ENCODE data around the gene OSBPL8.
A peak's percentile ranks its signal among the peaks of the same experiment; 100 is the strongest.
"Not testable (repeated sequence)": the region's sequence is repeated elsewhere in the genome, so short reads cannot be mapped to it uniquely, and the experiment has no call there.

The OSBPL8 gene

GRCh38 chr12:76413121-76413520 is 146.4 kb downstream of the OSBPL8 start:
- DNase-seq (ENCODE audit: low spot score): no peak

- DNase-seq (ENCODE audit: low spot score): no peak
These were observed 148.8 kb downstream of the OSBPL8 start for GRCh38 chr12:76410781-76411180.

- DNase-seq (ENCODE audit: low spot score): no peak
These were observed 149.2 kb downstream of the OSBPL8 start for GRCh38 chr12:76410371-76410770.

GRCh38 chr12:76409074-76409473 is 150.5 kb downstream of the OSBPL8 start:
- no peak for DNase-seq (ENCODE audit: low spot score)

- no peak for DNase-seq (ENCODE audit: low spot score)
These were observed 151.9 kb downstream of the OSBPL8 start for GRCh38 chr12:76407710-76408109.

GRCh38 chr12:76402259-76402658 is 157.3 kb downstream of the OSBPL8 start:
- peak; percentile 41 for DNase-seq (ENCODE audit: low spot score)

- DNase-seq (ENCODE audit: low spot score): no peak
These were observed 159.4 kb downstream of the OSBPL8 start for GRCh38 chr12:76400136-76400535.

GRCh38 chr12:76399040-76399439 is 160.5 kb downstream of the OSBPL8 start:
- no peak for DNase-seq (ENCODE audit: low spot score)

GRCh38 chr12:76398106-76398505 is 161.5 kb downstream of the OSBPL8 start:
- no peak for DNase-seq (ENCODE audit: low spot score)

GRCh38 chr12:76391461-76391860 is 168.1 kb downstream of the OSBPL8 start:
- no peak for DNase-seq (ENCODE audit: low spot score)

- no peak for DNase-seq (ENCODE audit: low spot score)
These were observed 172.0 kb downstream of the OSBPL8 start for GRCh38 chr12:76387614-76388013.

GRCh38 chr12:76384560-76384959 is 175.0 kb downstream of the OSBPL8 start:
- DNase-seq (ENCODE audit: low spot score): no peak

GRCh38 chr12:76383988-76384387 is 175.6 kb downstream of the OSBPL8 start:
- no peak for DNase-seq (ENCODE audit: low spot score)

- DNase-seq (ENCODE audit: low spot score): no peak
These were observed 180.3 kb downstream of the OSBPL8 start for GRCh38 chr12:76379261-76379660.

GRCh38 chr12:76376876-76377275 is 182.7 kb downstream of the OSBPL8 start:
- DNase-seq (ENCODE audit: low spot score): not testable (repeated sequence)

- DNase-seq (ENCODE audit: low spot score): no peak
These were observed 183.6 kb downstream of the OSBPL8 start for GRCh38 chr12:76375939-76376338.

GRCh38 chr12:76375470-76375869 is 184.1 kb downstream of the OSBPL8 start:
- DNase-seq (ENCODE audit: low spot score): no peak

- no peak for DNase-seq (ENCODE audit: low spot score)
These were observed 185.1 kb downstream of the OSBPL8 start for GRCh38 chr12:76374386-76375020.

GRCh38 chr12:76368230-76368629 is 191.3 kb downstream of the OSBPL8 start:
- DNase-seq (ENCODE audit: low spot score): no peak

- DNase-seq (ENCODE audit: low spot score): no peak
These were observed 193.4 kb downstream of the OSBPL8 start for GRCh38 chr12:76366163-76366562.

- not testable (repeated sequence) for DNase-seq (ENCODE audit: low spot score)
These were observed 195.4 kb downstream of the OSBPL8 start for GRCh38 chr12:76364131-76364530.

- no peak for DNase-seq (ENCODE audit: low spot score)
These were observed 199.3 kb downstream of the OSBPL8 start for GRCh38 chr12:76360316-76360715.

- no peak for DNase-seq (ENCODE audit: low spot score)
These were observed 203.5 kb downstream of the OSBPL8 start for GRCh38 chr12:76356071-76356470.

GRCh38 chr12:76348079-76348901 is 211.3 kb downstream of the OSBPL8 start, which contains the start of gene BBS10:
TSS of gene BBS10 (minus strand) at chr12:76348415. CDS start at chr12:76348358, 57 bp downstream.
- DNase-seq (ENCODE audit: low spot score): peak; percentile 76
